GM23248 (cell line): ENCODE measurements around the gene ZNF584. TPM values are rescaled to one million over a fixed set of nuclear protein-coding genes. Genes with fewer than 3 reads are reported as not detected.

Experiments used
- DNase-seq: peaks from one replicate; pipeline ENCODE4 v3.0.0-alpha.2; 2015
- H2AFZ ChIP-seq: fragments of 200-600 bp; sonication (generic); 2 replicates; pipeline ENCODE4 v1.6.1; 2016; ENCODE audit warnings: antibody characterized with exemption
- H3F3A ChIP-seq: fragments of 200-600 bp; sonication (generic); 2 replicates; pipeline ENCODE4 v1.6.1; 2016; ENCODE audit warnings: mild to moderate bottlenecking, antibody characterized with exemption, mixed run types; ENCODE audit not compliant: insufficient read depth
- H3K27ac ChIP-seq: fragments of 200-600 bp; sonication (generic); 2 replicates; pipeline ENCODE4 v1.5.1; 2016; ENCODE audit warnings: mild to moderate bottlenecking
- H3K27me3 ChIP-seq: fragments of 200-600 bp; sonication (generic); replicated peaks from 2 replicates; pipeline ENCODE4 v1.6.1; 2016; ENCODE audit warnings: mild to moderate bottlenecking; ENCODE audit not compliant: insufficient read depth
- H3K36me3 ChIP-seq: fragments of 200-600 bp; sonication (generic); 2 replicates; pipeline ENCODE4 v1.6.1; 2016; ENCODE audit warnings: low read depth, mild to moderate bottlenecking
- H3K4me1 ChIP-seq: fragments of 200-600 bp; sonication (generic); 2 replicates; pipeline ENCODE4 v1.6.1; 2016; ENCODE audit warnings: mild to moderate bottlenecking; ENCODE audit not compliant: insufficient read depth
- H3K4me2 ChIP-seq: fragments of 200-600 bp; sonication (generic); one replicate; pipeline ENCODE4 v1.6.1; 2016; ENCODE audit warnings: mild to moderate bottlenecking; ENCODE audit not compliant: unreplicated experiment
- H3K4me3 ChIP-seq: fragments of 200-600 bp; sonication (generic); 2 replicates; pipeline ENCODE4 v1.5.1; 2016; ENCODE audit warnings: mild to moderate bottlenecking
- H3K79me2 ChIP-seq: fragments of 200-600 bp; sonication (generic); 2 replicates; pipeline ENCODE4 v1.6.1; 2016; ENCODE audit warnings: mild to moderate bottlenecking; ENCODE audit not compliant: insufficient read depth
- H3K9ac ChIP-seq: fragments of 200-600 bp; sonication (generic); 2 replicates; pipeline ENCODE4 v1.6.1; 2016; ENCODE audit warnings: mild to moderate bottlenecking
- H3K9me2 ChIP-seq: fragments of 200-600 bp; sonication (generic); 2 replicates; pipeline ENCODE4 v1.6.1; 2016; ENCODE audit warnings: mixed run types, mild to moderate bottlenecking, moderate library complexity; ENCODE audit not compliant: insufficient read depth
- H3K9me3 ChIP-seq: fragments of 200-600 bp; sonication (generic); one replicate; pipeline ENCODE4 v1.6.1; 2017; ENCODE audit warnings: low read depth
- H4K20me1 ChIP-seq: fragments of 200-600 bp; sonication (generic); 2 replicates; pipeline ENCODE4 v1.6.0; 2016; ENCODE audit not compliant: insufficient read depth
- EZH2 ChIP-seq: fragments of 200-600 bp; sonication (generic); IDR thresholded peaks from 2 replicates; pipeline ENCODE4 v1.6.1; 2018; ENCODE audit warnings: antibody characterized with exemption, mild to moderate bottlenecking; ENCODE audit not compliant: insufficient read depth, poor library complexity, severe bottlenecking
- EZH2phosphoT487 ChIP-seq: fragments of 200-600 bp; sonication (generic); IDR thresholded peaks from 2 replicates; pipeline ENCODE4 v1.6.1; 2018; ENCODE audit warnings: antibody characterized with exemption, moderate library complexity, mild to moderate bottlenecking, low read depth; ENCODE audit not compliant: insufficient read depth
- WGBS, 2 experiments: methylation state at CpG; one replicate each; pipeline ENCODE4 v1.1.6; 2015 to 2017; ENCODE audit warnings: low lambda C conversion rate in 2 of 2, low coverage in 1 of 2; ENCODE audit errors: missing lambda C conversion rate in 2 of 2; 5-methylcytosine and 5-hydroxymethylcytosine counted together
- in situ Hi-C: fragments of 300-500 bp; cut with MboI; formaldehyde crosslinking; loops from 2 replicates; pipeline ENCODE4 v1.15.0; 2020
- microRNA-seq: library from miRNA; unstranded; fragments of <30 nt; microRNA quantifications from one replicate; pipeline ENCODE4, GENCODE V29; 2016; ENCODE audit warnings: borderline number of aligned reads
- polyA plus RNA-seq: library from polyadenylated mRNA; unstranded; fragments of >200 nt; fragmentation: Nextera tagmentation; extraction: Ambion mirVana; gene quantifications from 2 replicates; pipeline ENCODE4 v1.2.1, GENCODE V29; 2016
- small RNA-seq: library from RNA; depleted of rRNA; stranded (forward); fragments of <200 nt; gene quantifications from one replicate; pipeline ENCODE3, GENCODE V24; 2014; ENCODE audit warnings: low read depth, low replicate concordance
- total RNA-seq: library from RNA; depleted of rRNA; stranded (reverse); fragments of >200 nt; shearing (Covaris generic); gene quantifications from 2 replicates; pipeline ENCODE4 v1.2.3, GENCODE V29; 2014; rRNA removed

ZNF584 gene
- total and polyA plus RNA-seq, 2 experiments from 2014 or later = 12.7 to 14.6 TPM

DNA sequence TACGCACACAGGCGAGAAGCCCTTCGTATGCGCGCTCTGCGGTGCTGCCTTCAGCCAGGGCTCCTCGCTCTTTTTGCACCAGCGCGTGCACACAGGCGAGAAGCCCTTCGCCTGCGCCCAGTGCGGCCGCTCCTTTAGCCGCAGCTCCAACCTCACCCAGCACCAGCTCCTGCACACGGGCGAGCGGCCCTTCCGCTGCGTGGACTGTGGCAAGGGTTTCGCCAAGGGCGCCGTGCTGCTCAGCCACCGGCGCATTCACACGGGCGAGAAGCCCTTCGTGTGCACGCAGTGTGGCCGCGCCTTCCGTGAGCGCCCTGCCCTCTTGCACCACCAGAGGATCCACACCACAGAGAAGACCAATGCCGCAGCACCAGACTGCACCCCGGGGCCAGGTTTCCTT, 47.7 kb downstream of the ZNF584 start:
- Histone ChIP-seq H3K4me3 (no peak overlapping the region), H3K9me2 (no peaks in the 10 kb centered on the region), H3K9me3 (no peaks in the 10 kb centered on the region), H3K4me2 (no peak overlapping the region), H4K20me1 (no peaks in the 10 kb centered on the region), H3K79me2 (no peaks in the 10 kb centered on the region; the same call in 1 of the 2 replicates), H3K36me3 (no peaks in the 10 kb centered on the region), H3K4me1 (no peaks in the 10 kb centered on the region), H3K27ac (no peak overlapping the region), H3K9ac (no peak overlapping the region), H2AFZ (no peak overlapping the region), H3F3A (no peaks in the 10 kb centered on the region), H3K27me3 (no peaks in the 10 kb centered on the region)
- no peak for DNase-seq
- no peak for TF ChIP-seq EZH2
- in situ Hi-C loops = no loop called here
- WGBS, 2 experiments = 94 to 96% methylated on average over 23 to 35 of the region's 35 CpGs

DNA sequence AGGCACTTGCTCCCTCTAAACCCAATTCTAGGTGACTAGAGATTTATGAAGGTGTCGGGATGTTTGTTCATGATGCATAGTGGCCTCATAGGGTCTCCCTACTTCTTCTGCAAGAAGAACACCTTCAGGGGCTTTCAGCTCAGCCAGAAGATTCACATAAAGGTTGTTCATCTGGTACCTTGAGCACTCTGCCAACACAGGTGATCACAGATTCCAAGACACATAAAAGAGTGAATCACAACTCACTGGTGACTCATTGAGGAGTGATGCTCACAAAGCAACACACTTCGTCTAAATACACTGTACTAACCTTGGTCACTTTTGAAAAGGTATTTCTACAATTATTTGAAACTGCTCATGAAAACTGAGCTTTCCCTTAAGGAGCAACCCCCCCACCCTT, 51.6 kb downstream of the ZNF584 start:
- H3K27ac ChIP-seq = no peak overlapping the region
- H3K4me1 ChIP-seq = no peaks in the 10 kb centered on the region
- no peaks in the 10 kb centered on the region for H3F3A ChIP-seq
- H3K79me2 ChIP-seq = no peaks in the 10 kb centered on the region
- H3K36me3 ChIP-seq = no peaks in the 10 kb centered on the region
- 81 to 89% methylated on average over 2 of the region's 2 CpGs for WGBS, 2 experiments
- H4K20me1 ChIP-seq = no peaks in the 10 kb centered on the region
- H3K27me3 ChIP-seq = no peaks in the 10 kb centered on the region
- TF ChIP-seq EZH2 (no peak), EZH2phosphoT487 (no peak)
- no peak for DNase-seq
- H3K9me3 ChIP-seq = no peaks in the 10 kb centered on the region
- H2AFZ ChIP-seq = no peak overlapping the region
- H3K9me2 ChIP-seq = no peaks in the 10 kb centered on the region
- no peak overlapping the region for H3K9ac ChIP-seq
- no peak overlapping the region for H3K4me3 ChIP-seq
- in situ Hi-C loops = no loop called here
- H3K4me2 ChIP-seq = no peak overlapping the region

- H3K4me3 ChIP-seq = peak overlapping the region; percentile 81
- no peaks in the 10 kb centered on the region for H3K9me2 ChIP-seq
- no peaks in the 10 kb centered on the region for H3K9me3 ChIP-seq
- 23 to 28% methylated on average over 20 of the region's 20 CpGs for WGBS, 2 experiments
- TF ChIP-seq EZH2 (no peak), EZH2phosphoT487 (no peak)
- peaks cover 5% of the 10 kb centered on the region; the same call in 1 of the 2 replicates for H3K4me1 ChIP-seq
- DNase-seq = no peak
- peak overlapping the region; percentile 91 for H3K4me2 ChIP-seq
- H3K79me2 ChIP-seq = peaks cover 27% of the 10 kb centered on the region
- H3K9ac ChIP-seq = peak overlapping the region; percentile 49
- no peak overlapping the region for H3K27ac ChIP-seq
- H2AFZ ChIP-seq = peak overlapping the region; percentile 97
- no peaks in the 10 kb centered on the region for H4K20me1 ChIP-seq
- H3K36me3 ChIP-seq = no peaks in the 10 kb centered on the region
- H3K27me3 ChIP-seq = no peaks in the 10 kb centered on the region
- in situ Hi-C loops = no loop called here
- no peaks in the 10 kb centered on the region for H3F3A ChIP-seq
These were observed 57.8 kb downstream of the ZNF584 start for GRCh38 chr19:58466089-58466759.

DNA sequence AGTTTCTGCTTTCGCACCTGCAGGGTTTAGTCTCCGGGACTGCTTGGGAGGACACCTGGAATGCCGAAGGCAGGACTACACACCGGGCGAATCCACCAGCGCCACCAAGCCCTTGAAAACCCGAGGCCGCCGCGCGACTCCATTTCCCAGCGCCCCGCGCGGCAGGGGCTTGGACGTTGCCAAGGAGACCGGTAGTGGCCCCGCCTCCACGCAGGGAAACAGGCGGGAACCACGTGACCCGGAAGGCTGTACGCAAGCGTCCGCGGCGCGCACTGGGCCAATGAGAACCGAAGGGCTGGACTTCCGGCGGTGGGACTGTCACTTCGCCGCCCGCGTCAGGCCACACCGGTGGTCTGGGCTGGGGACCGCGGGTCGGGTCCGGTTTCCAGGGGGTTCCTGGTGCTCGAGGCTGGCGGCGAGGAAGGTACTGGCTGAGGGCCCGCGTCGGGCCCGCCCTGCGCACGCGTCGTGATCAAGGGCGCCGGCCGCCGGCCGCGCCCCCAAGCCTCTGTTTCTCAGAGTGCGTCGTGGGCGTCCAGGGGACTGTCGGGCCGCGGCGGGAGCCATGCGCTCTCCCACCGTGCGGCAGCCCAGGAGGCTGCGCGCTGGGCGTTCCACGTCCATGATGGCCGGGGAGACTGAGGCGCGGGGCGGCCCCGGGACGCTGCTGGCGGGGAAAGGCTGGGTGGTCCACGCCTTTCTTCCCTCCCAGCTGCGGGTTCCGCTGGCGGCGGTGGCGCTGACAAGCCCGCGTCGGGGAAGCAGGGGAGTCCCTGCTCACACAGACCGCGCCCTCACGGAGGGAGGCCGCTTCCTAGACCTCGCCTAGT, 58.5 kb downstream of the ZNF584 start, which contains the start of gene ZNF324:
TSS of gene ZNF324 (plus strand) at position 321 of the 830 bp plus-strand sequence. CDS start 2,106 bp downstream, outside the sequence.
- peak within 1 kb of the TSS; percentile 80 for H3K9ac ChIP-seq
- peak within 1 kb of the TSS; percentile 97 for H2AFZ ChIP-seq
- no peak for TF ChIP-seq EZH2phosphoT487
- TF ChIP-seq EZH2 = no peak
- peaks cover 27% of the 10 kb centered on the region for H3K79me2 ChIP-seq
- H3K9me3 ChIP-seq = no peaks in the 10 kb centered on the region
- peak within 1 kb of the TSS; percentile 91 for H3K4me2 ChIP-seq
- peak within 1 kb of the TSS; percentile 47 for H3K27ac ChIP-seq
- H3K4me3 ChIP-seq = peak within 1 kb of the TSS; percentile 81
- WGBS, 2 experiments = 1 to 2% methylated on average over 86 to 87 of the region's 92 CpGs
- in situ Hi-C loops = no loop called here
- no peaks in the 10 kb centered on the region for H3K36me3 ChIP-seq
- peaks cover 5% of the 10 kb centered on the region; the same call in 1 of the 2 replicates for H3K4me1 ChIP-seq
- H3K27me3 ChIP-seq = no peaks in the 10 kb centered on the region
- H3K9me2 ChIP-seq = no peaks in the 10 kb centered on the region
- DNase-seq = peak; percentile 100
- no peaks in the 10 kb centered on the region for H4K20me1 ChIP-seq
- no peaks in the 10 kb centered on the region for H3F3A ChIP-seq

Small RNA genes lying within 50 kb of the gene (microRNA-seq; reads per million reads assigned to microRNA genes)
- not detected for gene MIR4754

Small RNA genes lying within 50 kb of the gene (small RNA-seq; reads per million reads assigned to genes)
- gene MIR4754 = not detected
- not detected for gene RNA5SP473

Other genes with a start within 250 kb of the ZNF584 start
- 18.2 and 20.8 TPM in 2 replicates for gene ZNF274, start 225.6 kb upstream of the ZNF584 start, total RNA-seq
- 16.5 and 18.0 TPM in 2 replicates for gene ZNF274, start 225.6 kb upstream of the ZNF584 start, polyA plus RNA-seq
- 32.0 and 37.8 TPM in 2 replicates for gene ZNF544, start 179.7 kb upstream of the ZNF584 start, total RNA-seq
- 10.9 and 15.9 TPM in 2 replicates for gene ZNF544, start 179.7 kb upstream of the ZNF584 start, polyA plus RNA-seq
- 4.0 and 5.7 TPM in 2 replicates for gene ZNF8, start 129.7 kb upstream of the ZNF584 start, total RNA-seq
- gene ZNF8, start 129.7 kb upstream of the ZNF584 start, polyA plus RNA-seq = 1.1 and 1.2 TPM in 2 replicates
- gene ERVK3-1, start 103.3 kb upstream of the ZNF584 start, total RNA-seq = 33.7 and 35.0 TPM in 2 replicates
- gene ERVK3-1, start 103.3 kb upstream of the ZNF584 start, polyA plus RNA-seq = 40.2 and 41.3 TPM in 2 replicates
- gene ZSCAN22, start 81.7 kb upstream of the ZNF584 start, total RNA-seq = 1.8 and 3.4 TPM in 2 replicates
- gene ZSCAN22, start 81.7 kb upstream of the ZNF584 start, polyA plus RNA-seq = 1.5 and 2.1 TPM in 2 replicates
- gene A1BG, start 55.2 kb upstream of the ZNF584 start, total RNA-seq = 22.0 and 63.7 TPM in 2 replicates
- gene A1BG, start 55.2 kb upstream of the ZNF584 start, polyA plus RNA-seq = 31.3 and 34.3 TPM in 2 replicates
- 0.38 and 0.97 TPM in 2 replicates for gene ZNF497, start 45.9 kb upstream of the ZNF584 start, total RNA-seq
- gene ZNF497, start 45.9 kb upstream of the ZNF584 start, polyA plus RNA-seq = 0.65 and 0.72 TPM in 2 replicates
- 2.5 and 5.3 TPM in 2 replicates for gene ZNF837, start 27.6 kb upstream of the ZNF584 start, total RNA-seq
- gene ZNF837, start 27.6 kb upstream of the ZNF584 start, polyA plus RNA-seq = 1.4 and 2.2 TPM in 2 replicates
- 1,366 and 1,425 TPM in 2 replicates for gene RPS5, start 21.4 kb upstream of the ZNF584 start, total RNA-seq
- gene RPS5, start 21.4 kb upstream of the ZNF584 start, polyA plus RNA-seq = 561 and 565 TPM in 2 replicates
- gene RNF225, start 13.0 kb upstream of the ZNF584 start, total RNA-seq = not detected in 2 replicates
- not detected in 2 replicates for gene RNF225, start 13.0 kb upstream of the ZNF584 start, polyA plus RNA-seq
- gene ZNF132, start 31.5 kb downstream of the ZNF584 start, total RNA-seq = 6.1 and 6.7 TPM in 2 replicates
- 4.5 and 5.8 TPM in 2 replicates for gene ZNF132, start 31.5 kb downstream of the ZNF584 start, polyA plus RNA-seq
- gene ZNF324B, start 43.0 kb downstream of the ZNF584 start, total RNA-seq = 10.5 TPM in 2 replicates
- 2.1 and 3.0 TPM in 2 replicates for gene ZNF324B, start 43.0 kb downstream of the ZNF584 start, polyA plus RNA-seq
- 16.3 and 19.1 TPM in 2 replicates for gene ZNF324, start 58.4 kb downstream of the ZNF584 start, total RNA-seq
- 5.5 and 6.3 TPM in 2 replicates for gene ZNF324, start 58.4 kb downstream of the ZNF584 start, polyA plus RNA-seq
- gene ZNF446, start 67.7 kb downstream of the ZNF584 start, total RNA-seq = 17.8 and 18.0 TPM in 2 replicates
- gene ZNF446, start 67.7 kb downstream of the ZNF584 start, polyA plus RNA-seq = 5.8 and 6.4 TPM in 2 replicates
- 0.63 and 3.6 TPM in 2 replicates for gene SLC27A5, start 103.3 kb downstream of the ZNF584 start, total RNA-seq
- 5.1 and 6.3 TPM in 2 replicates for gene SLC27A5, start 103.3 kb downstream of the ZNF584 start, polyA plus RNA-seq
- 5.9 and 9.0 TPM in 2 replicates for gene ZBTB45, start 111.2 kb downstream of the ZNF584 start, total RNA-seq
- 16.0 and 17.9 TPM in 2 replicates for gene ZBTB45, start 111.2 kb downstream of the ZNF584 start, polyA plus RNA-seq
- 263 and 319 TPM in 2 replicates for gene TRIM28, start 135.4 kb downstream of the ZNF584 start, total RNA-seq
- gene TRIM28, start 135.4 kb downstream of the ZNF584 start, polyA plus RNA-seq = 61.5 and 62.0 TPM in 2 replicates
- gene CHMP2A, start 146.5 kb downstream of the ZNF584 start, total RNA-seq = 88.6 and 89.2 TPM in 2 replicates
- 186 and 193 TPM in 2 replicates for gene CHMP2A, start 146.5 kb downstream of the ZNF584 start, polyA plus RNA-seq
- 60.3 and 60.4 TPM in 2 replicates for gene UBE2M, start 150.0 kb downstream of the ZNF584 start, total RNA-seq
- gene UBE2M, start 150.0 kb downstream of the ZNF584 start, polyA plus RNA-seq = 8.7 and 13.9 TPM in 2 replicates
- gene MZF1, start 164.7 kb downstream of the ZNF584 start, total RNA-seq = 20.8 and 32.1 TPM in 2 replicates
- gene MZF1, start 164.7 kb downstream of the ZNF584 start, polyA plus RNA-seq = 6.7 and 9.0 TPM in 2 replicates